Neural cell (in vitro differentiated cells): ENCODE results near the gene FOXI1. TPM values are rescaled to one million over a fixed set of nuclear protein-coding genes. Genes with fewer than 3 reads are reported as not detected.

Experiments
- H2AFZ ChIP-seq: fragments of 200-600, 300-800 bp; sonication (generic), shearing (Covaris generic); 2 replicates; pipeline ENCODE4 v1.6.0; 2014; ENCODE audit warnings: low read depth, mild to moderate bottlenecking, antibody characterized with exemption, low read length, moderate library complexity
- H3F3A ChIP-seq: fragments of 200-600 bp; shearing (Covaris generic); 2 replicates; pipeline ENCODE4 v1.6.1; 2016; ENCODE audit warnings: mild to moderate bottlenecking, moderate library complexity, mixed read lengths, antibody characterized with exemption, low read length; ENCODE audit not compliant: insufficient read depth, poor library complexity, severe bottlenecking
- H3K27ac ChIP-seq: fragments of 200-600, 300-800 bp; sonication (generic), shearing (Covaris generic); 2 replicates; pipeline ENCODE4 v1.5.1; 2014; ENCODE audit warnings: mild to moderate bottlenecking, low read length, moderate library complexity
- H3K27me3 ChIP-seq: fragments of 300-800, 200-600 bp; sonication (generic), shearing (Covaris generic); 2 replicates; pipeline ENCODE4 v1.6.0; 2014; ENCODE audit warnings: mild to moderate bottlenecking, low read depth, low read length, moderate library complexity; ENCODE audit not compliant: insufficient read depth
- H3K36me3 ChIP-seq: fragments of 300-800, 200-600 bp; sonication (generic), shearing (Covaris generic); 2 replicates; pipeline ENCODE4 v1.5.1; 2014; ENCODE audit warnings: mild to moderate bottlenecking, antibody characterized with exemption, low read length, moderate library complexity; ENCODE audit not compliant: insufficient read depth
- H3K4me2 ChIP-seq: fragments of 300-800, 200-600 bp; sonication (generic), shearing (Covaris generic); 2 replicates; pipeline ENCODE4 v1.6.0; 2014; ENCODE audit warnings: mild to moderate bottlenecking, low read length
- H3K4me3 ChIP-seq: fragments of 300-800, 200-600 bp; sonication (generic), shearing (Covaris generic); 2 replicates; pipeline ENCODE4 v1.5.1; 2014; ENCODE audit warnings: mild to moderate bottlenecking, low read length, moderate library complexity
- H3K79me2 ChIP-seq: fragments of 200-600 bp; shearing (Covaris generic); replicated peaks from 2 replicates; pipeline ENCODE4 v1.6.0; 2014; ENCODE audit warnings: mild to moderate bottlenecking, low read length, moderate library complexity; ENCODE audit not compliant: insufficient read depth
- H3K9ac ChIP-seq: fragments of 300-800, 200-600 bp; sonication (generic), shearing (Covaris generic); 2 replicates; pipeline ENCODE4 v1.6.1; 2016; ENCODE audit warnings: mild to moderate bottlenecking, low read length, mixed read lengths
- H3K9me2 ChIP-seq: fragments of 200-600 bp; shearing (Covaris generic); 2 replicates; pipeline ENCODE4 v1.6.1; 2016; ENCODE audit warnings: mild to moderate bottlenecking, low read length, mixed read lengths; ENCODE audit not compliant: insufficient read depth
- H3K9me3 ChIP-seq: fragments of 200-600, 300-800 bp; sonication (generic), shearing (Covaris generic); 2 replicates; pipeline ENCODE4 v1.6.1; 2016; ENCODE audit warnings: mild to moderate bottlenecking, mixed run types, low read length, moderate library complexity, mixed read lengths
- H4K20me1 ChIP-seq: fragments of 200-600 bp; shearing (Covaris generic); 2 replicates; pipeline ENCODE4 v1.6.1; 2016; ENCODE audit warnings: mild to moderate bottlenecking, mixed run types; ENCODE audit not compliant: insufficient read depth
- EP300 ChIP-seq: fragments of 450-650 bp; conservative IDR thresholded peaks from 2 replicates; pipeline ENCODE4 v1.6.1; 2014; ENCODE audit warnings: antibody characterized with exemption, mild to moderate bottlenecking, moderate library complexity; ENCODE audit not compliant: poor library complexity, severe bottlenecking
- EZH2 ChIP-seq: fragments of 200-600, 300-800 bp; shearing (Covaris generic), sonication (generic); IDR thresholded peaks from 2 replicates; pipeline ENCODE4 v1.6.1; 2014; ENCODE audit warnings: antibody characterized with exemption, low read length, borderline replicate concordance, mild to moderate bottlenecking; ENCODE audit not compliant: insufficient read depth, poor library complexity, severe bottlenecking
- MXI1 ChIP-seq: fragments of 450-650 bp; conservative IDR thresholded peaks from 2 replicates; pipeline ENCODE4 v1.6.1; 2014; ENCODE audit warnings: antibody characterized with exemption, mild to moderate bottlenecking; ENCODE audit not compliant: poor library complexity, severe bottlenecking
- POLR2AphosphoS5 ChIP-seq: IDR thresholded peaks from 2 replicates; pipeline ENCODE4 v1.6.1; 2012
- RAD21 ChIP-seq: fragments of 450-650 bp; conservative IDR thresholded peaks from 2 replicates; pipeline ENCODE4 v1.6.1; 2014; ENCODE audit warnings: antibody characterized with exemption, mild to moderate bottlenecking, moderate library complexity
- SMC3 ChIP-seq: fragments of 450-650 bp; conservative IDR thresholded peaks from 2 replicates; pipeline ENCODE4 v1.6.1; 2014; ENCODE audit warnings: antibody characterized with exemption, mild to moderate bottlenecking, moderate library complexity; ENCODE audit not compliant: poor library complexity
- TAF1 ChIP-seq: IDR thresholded peaks from 2 replicates; pipeline ENCODE4 v1.6.1; 2012; ENCODE audit warnings: low read depth
- polyA plus RNA-seq: library from polyadenylated mRNA; depleted of rRNA; stranded (reverse); fragments of >200 nt; gene quantifications from 2 replicates; pipeline ENCODE4 v1.2.3, GENCODE V29; 2014
- TF ChIP-seq, protein P1 (sequence below): fragments of 450-650 bp; IDR thresholded peaks from 2 replicates; pipeline ENCODE4 v1.5.1; 2014; ENCODE audit warnings: antibody characterized with exemption, mild to moderate bottlenecking, moderate library complexity; ENCODE audit not compliant: poor library complexity, severe bottlenecking
- TF ChIP-seq, protein P2 (sequence below): IDR thresholded peaks from 2 replicates; pipeline ENCODE4 v1.6.1; 2012; ENCODE audit warnings: borderline replicate concordance

FOXI1 gene
- polyA plus RNA-seq, 1 donor from 2014 or later, result not detected

DNA sequence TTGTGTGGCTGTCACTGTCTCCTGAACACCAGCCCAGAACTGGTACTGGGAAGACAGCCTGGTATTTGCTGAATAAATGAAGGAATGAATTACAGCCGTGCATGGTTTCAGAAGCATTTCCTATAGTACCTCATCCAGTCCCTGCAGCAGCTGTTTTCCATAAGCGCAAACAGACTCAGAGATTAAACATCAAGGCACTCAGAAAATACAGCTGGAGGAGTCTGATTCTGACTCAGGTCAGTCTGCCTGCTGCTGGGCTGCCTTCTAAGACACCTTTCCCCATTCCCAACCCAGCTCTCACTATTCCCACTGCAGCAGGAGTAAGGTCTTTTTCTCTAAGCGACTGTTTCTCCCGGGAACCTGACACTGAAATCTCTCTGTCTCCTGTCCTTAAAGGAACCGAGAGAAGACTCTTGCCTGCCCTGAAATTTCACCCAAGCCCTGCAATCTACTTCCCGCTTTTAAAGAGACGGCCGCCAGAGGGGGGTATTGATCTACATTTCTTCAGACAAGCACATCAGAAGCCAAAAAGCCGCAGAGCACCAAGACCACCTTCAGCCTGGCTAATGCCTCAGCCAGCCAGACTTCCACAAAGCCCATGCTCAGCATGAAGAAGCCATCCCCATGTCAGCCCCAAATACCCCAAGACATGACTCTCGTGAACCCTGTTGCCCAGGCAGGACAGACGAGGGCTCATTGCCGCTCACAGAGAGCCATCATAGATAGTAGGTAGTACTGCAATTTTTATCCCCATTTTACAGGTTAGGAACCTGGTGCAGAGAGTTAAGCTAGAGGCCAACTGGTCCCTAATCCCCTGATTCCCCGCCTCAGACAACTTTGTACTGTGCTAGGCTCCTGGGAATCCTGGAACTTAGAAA, 5.4 kb upstream of the FOXI1 start:
- Histone ChIP-seq H3K27ac (no peak overlapping the region), H3K9ac (no peak overlapping the region), H3K4me3 (no peak overlapping the region), H3K36me3 (no peaks in the 10 kb centered on the region), H3K4me2 (no peak overlapping the region), H3K9me3 (no peaks in the 10 kb centered on the region), H3F3A (no peaks in the 10 kb centered on the region), H3K79me2 (no peaks in the 10 kb centered on the region), H3K9me2 (no peaks in the 10 kb centered on the region), H4K20me1 (no peaks in the 10 kb centered on the region), H3K27me3 (no peaks in the 10 kb centered on the region), H2AFZ (no peak overlapping the region)
- TF ChIP-seq SMC3, result peak; percentile 94
- TF ChIP-seq RAD21, result peak; percentile 92
- TF ChIP-seq, protein P1, sequence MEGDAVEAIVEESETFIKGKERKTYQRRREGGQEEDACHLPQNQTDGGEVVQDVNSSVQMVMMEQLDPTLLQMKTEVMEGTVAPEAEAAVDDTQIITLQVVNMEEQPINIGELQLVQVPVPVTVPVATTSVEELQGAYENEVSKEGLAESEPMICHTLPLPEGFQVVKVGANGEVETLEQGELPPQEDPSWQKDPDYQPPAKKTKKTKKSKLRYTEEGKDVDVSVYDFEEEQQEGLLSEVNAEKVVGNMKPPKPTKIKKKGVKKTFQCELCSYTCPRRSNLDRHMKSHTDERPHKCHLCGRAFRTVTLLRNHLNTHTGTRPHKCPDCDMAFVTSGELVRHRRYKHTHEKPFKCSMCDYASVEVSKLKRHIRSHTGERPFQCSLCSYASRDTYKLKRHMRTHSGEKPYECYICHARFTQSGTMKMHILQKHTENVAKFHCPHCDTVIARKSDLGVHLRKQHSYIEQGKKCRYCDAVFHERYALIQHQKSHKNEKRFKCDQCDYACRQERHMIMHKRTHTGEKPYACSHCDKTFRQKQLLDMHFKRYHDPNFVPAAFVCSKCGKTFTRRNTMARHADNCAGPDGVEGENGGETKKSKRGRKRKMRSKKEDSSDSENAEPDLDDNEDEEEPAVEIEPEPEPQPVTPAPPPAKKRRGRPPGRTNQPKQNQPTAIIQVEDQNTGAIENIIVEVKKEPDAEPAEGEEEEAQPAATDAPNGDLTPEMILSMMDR, result peak; percentile 90
- TF ChIP-seq TAF1, result no peak

DNA sequence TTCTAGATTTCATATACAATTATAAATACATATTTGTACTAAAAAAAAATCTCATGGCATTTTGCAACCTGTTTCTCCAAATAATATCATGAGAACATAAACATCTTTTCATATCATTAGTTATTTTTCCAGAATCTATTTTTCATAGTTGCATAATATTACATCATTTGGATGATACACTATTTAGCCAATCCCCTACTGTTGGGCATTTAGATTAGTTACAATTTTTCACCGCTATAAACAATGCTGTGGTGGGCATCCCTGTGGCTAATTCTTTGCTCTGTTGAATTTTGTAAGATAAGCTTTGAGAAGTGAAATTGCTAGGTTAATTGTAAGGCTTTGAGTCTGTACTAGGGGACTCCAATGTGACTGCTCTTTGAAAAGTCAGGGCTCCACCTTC, 2.2 kb upstream of the FOXI1 start:
- Histone ChIP-seq H3K9me2 (no peaks in the 10 kb centered on the region), H3K36me3 (no peaks in the 10 kb centered on the region), H2AFZ (no peak overlapping the region), H3K4me2 (no peak overlapping the region), H3K27ac (no peak overlapping the region), H3K9me3 (no peaks in the 10 kb centered on the region), H3K79me2 (no peaks in the 10 kb centered on the region), H3K27me3 (no peaks in the 10 kb centered on the region), H3F3A (no peaks in the 10 kb centered on the region), H3K9ac (no peak overlapping the region), H3K4me3 (no peak overlapping the region), H4K20me1 (no peaks in the 10 kb centered on the region)
- TF ChIP-seq, protein P1, result no peak
- TF ChIP-seq RAD21 (no peak), MXI1 (no peak), POLR2AphosphoS5 (no peak), SMC3 (no peak), EP300 (no peak), TAF1 (no peak), EZH2 (no peak)
- TF ChIP-seq, protein P2, sequence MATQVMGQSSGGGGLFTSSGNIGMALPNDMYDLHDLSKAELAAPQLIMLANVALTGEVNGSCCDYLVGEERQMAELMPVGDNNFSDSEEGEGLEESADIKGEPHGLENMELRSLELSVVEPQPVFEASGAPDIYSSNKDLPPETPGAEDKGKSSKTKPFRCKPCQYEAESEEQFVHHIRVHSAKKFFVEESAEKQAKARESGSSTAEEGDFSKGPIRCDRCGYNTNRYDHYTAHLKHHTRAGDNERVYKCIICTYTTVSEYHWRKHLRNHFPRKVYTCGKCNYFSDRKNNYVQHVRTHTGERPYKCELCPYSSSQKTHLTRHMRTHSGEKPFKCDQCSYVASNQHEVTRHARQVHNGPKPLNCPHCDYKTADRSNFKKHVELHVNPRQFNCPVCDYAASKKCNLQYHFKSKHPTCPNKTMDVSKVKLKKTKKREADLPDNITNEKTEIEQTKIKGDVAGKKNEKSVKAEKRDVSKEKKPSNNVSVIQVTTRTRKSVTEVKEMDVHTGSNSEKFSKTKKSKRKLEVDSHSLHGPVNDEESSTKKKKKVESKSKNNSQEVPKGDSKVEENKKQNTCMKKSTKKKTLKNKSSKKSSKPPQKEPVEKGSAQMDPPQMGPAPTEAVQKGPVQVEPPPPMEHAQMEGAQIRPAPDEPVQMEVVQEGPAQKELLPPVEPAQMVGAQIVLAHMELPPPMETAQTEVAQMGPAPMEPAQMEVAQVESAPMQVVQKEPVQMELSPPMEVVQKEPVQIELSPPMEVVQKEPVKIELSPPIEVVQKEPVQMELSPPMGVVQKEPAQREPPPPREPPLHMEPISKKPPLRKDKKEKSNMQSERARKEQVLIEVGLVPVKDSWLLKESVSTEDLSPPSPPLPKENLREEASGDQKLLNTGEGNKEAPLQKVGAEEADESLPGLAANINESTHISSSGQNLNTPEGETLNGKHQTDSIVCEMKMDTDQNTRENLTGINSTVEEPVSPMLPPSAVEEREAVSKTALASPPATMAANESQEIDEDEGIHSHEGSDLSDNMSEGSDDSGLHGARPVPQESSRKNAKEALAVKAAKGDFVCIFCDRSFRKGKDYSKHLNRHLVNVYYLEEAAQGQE, result no peak
